Fibroblast of lung (primary cell): ENCODE results near the gene PCSK9. TPM values are rescaled to one million over a fixed set of nuclear protein-coding genes. Genes with fewer than 3 reads are reported as not detected.

Source experiments
- DNase-seq, 2 donors: peaks; one replicate each; pipeline versions ENCODE4 v3.0.0 to v3.0.0-alpha.2; 2010; ENCODE audit warnings: low read depth in 2 of 2
- H2AFZ ChIP-seq: 2 replicates; pipeline ENCODE4 v1.5.1; 2012; ENCODE audit warnings: low read length, control low read depth, inconsistent platforms
- H3K27ac ChIP-seq: 2 replicates; pipeline ENCODE4 v1.5.1; 2011; ENCODE audit warnings: low read length, control low read depth; ENCODE audit not compliant: insufficient read depth
- H3K27me3 ChIP-seq: 2 replicates; pipeline ENCODE4 v1.5.1; 2011; ENCODE audit warnings: mild to moderate bottlenecking, low read length; ENCODE audit not compliant: control insufficient read depth, insufficient read depth
- H3K36me3 ChIP-seq: 2 replicates; pipeline ENCODE4 v1.5.1; 2011; ENCODE audit warnings: low read length; ENCODE audit not compliant: control insufficient read depth, insufficient read depth
- H3K4me1 ChIP-seq: 2 replicates; pipeline ENCODE4 v1.5.1; 2011; ENCODE audit warnings: low read length; ENCODE audit not compliant: control insufficient read depth, insufficient read depth; ENCODE audit errors: extremely low read depth
- H3K4me2 ChIP-seq: 2 replicates; pipeline ENCODE4 v1.5.1; 2011; ENCODE audit warnings: low read length, control low read depth; ENCODE audit not compliant: insufficient read depth; ENCODE audit errors: extremely low read depth
- H3K4me3 ChIP-seq, 4 experiments: fragments of 200-600 bp in 1 of 4; sonication (generic) in 1 of 4; replicated peaks in 1 of 4; 2 replicates each; pipeline ENCODE4 v1.5.1; 2011 to 2016; ENCODE audit warnings: low read length in 4 of 4, low read depth in 3 of 4, mild to moderate bottlenecking in 3 of 4, control low read depth in 2 of 4, inconsistent platforms in 1 of 4, mixed read lengths in 1 of 4; ENCODE audit not compliant: insufficient read depth in 1 of 4; ENCODE audit errors: control extremely low read depth in 1 of 4
- H3K79me2 ChIP-seq: 2 replicates; pipeline ENCODE4 v1.5.1; 2012; ENCODE audit warnings: mild to moderate bottlenecking, low read length, inconsistent platforms; ENCODE audit not compliant: control insufficient read depth, insufficient read depth
- H3K9ac ChIP-seq: 2 replicates; pipeline ENCODE4 v1.5.1; 2011; ENCODE audit warnings: mild to moderate bottlenecking, low read length, control low read depth; ENCODE audit not compliant: insufficient read depth
- H3K9me3 ChIP-seq: 2 replicates; pipeline ENCODE4 v1.5.1; 2012; ENCODE audit warnings: low read depth, low read length; ENCODE audit not compliant: control insufficient read depth, insufficient read depth
- H4K20me1 ChIP-seq: 2 replicates; pipeline ENCODE4 v1.5.1; 2011; ENCODE audit warnings: low read length; ENCODE audit not compliant: control insufficient read depth, insufficient read depth; ENCODE audit errors: extremely low read depth
- EZH2 ChIP-seq: IDR thresholded peaks from 2 replicates; pipeline ENCODE4 v1.5.1; 2012; ENCODE audit warnings: low read length, control low read depth, mild to moderate bottlenecking; ENCODE audit errors: missing control alignments
- polyA plus RNA-seq, 2 donors: library from polyadenylated mRNA; depleted of rRNA in 1 of 2; stranded (reverse) in 1 of 2; unstranded in 1 of 2; fragments of >200 nt; gene quantifications; 2 replicates each; pipeline ENCODE4 v1.2.1, GENCODE V29; 2011 to 2012; ENCODE audit warnings: missing spikeins in 1 of 2
- total RNA-seq: library from RNA; depleted of rRNA; stranded (reverse); fragments of >200 nt; gene quantifications from 2 replicates; pipeline ENCODE4 v1.2.1, GENCODE V29; 2014
- TF ChIP-seq, protein P1 (sequence below), 2 donors: IDR thresholded peaks in 1 of 2; conservative IDR thresholded peaks in 1 of 2; 1 replicate in 1 of 2; 2 replicates in 1 of 2; pipeline ENCODE4 v1.5.1; 2011 to 2012; ENCODE audit warnings: low read length in 2 of 2, control low read depth in 1 of 2, inconsistent platforms in 1 of 2, low read depth in 1 of 2, mild to moderate bottlenecking in 1 of 2

PCSK9 gene
- total and polyA plus RNA-seq, 2 donors (not counting 1 experiment from before 2014, with no cell fraction given) = 0.70 to 2.0 TPM

DNA sequence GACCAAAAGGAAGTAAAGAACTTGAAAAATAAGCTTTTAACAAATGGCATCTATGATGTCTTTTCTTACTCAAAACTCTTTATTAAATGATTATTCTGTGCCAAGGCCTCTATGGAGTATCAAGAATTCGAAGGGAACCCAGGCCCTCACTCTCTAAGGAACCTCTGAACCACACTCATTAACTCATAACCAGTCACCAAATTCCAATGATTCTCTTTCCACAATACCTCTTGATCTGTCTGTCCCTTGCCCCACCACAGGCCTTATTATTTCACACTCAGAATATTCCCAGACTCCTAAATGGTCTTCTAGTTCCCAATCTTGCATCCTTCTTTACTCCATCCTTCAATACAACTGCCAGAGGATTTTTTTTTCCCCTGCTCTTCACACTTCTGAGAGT, 37.0 kb downstream of the PCSK9 start:
- H3K4me3 ChIP-seq = no peak overlapping the region
- no peaks in the 10 kb centered on the region for H3K27me3 ChIP-seq
- no peaks in the 10 kb centered on the region for H3K4me1 ChIP-seq
- no peak overlapping the region for H3K4me2 ChIP-seq
- no peak for TF ChIP-seq EZH2
- TF ChIP-seq, protein P1, sequence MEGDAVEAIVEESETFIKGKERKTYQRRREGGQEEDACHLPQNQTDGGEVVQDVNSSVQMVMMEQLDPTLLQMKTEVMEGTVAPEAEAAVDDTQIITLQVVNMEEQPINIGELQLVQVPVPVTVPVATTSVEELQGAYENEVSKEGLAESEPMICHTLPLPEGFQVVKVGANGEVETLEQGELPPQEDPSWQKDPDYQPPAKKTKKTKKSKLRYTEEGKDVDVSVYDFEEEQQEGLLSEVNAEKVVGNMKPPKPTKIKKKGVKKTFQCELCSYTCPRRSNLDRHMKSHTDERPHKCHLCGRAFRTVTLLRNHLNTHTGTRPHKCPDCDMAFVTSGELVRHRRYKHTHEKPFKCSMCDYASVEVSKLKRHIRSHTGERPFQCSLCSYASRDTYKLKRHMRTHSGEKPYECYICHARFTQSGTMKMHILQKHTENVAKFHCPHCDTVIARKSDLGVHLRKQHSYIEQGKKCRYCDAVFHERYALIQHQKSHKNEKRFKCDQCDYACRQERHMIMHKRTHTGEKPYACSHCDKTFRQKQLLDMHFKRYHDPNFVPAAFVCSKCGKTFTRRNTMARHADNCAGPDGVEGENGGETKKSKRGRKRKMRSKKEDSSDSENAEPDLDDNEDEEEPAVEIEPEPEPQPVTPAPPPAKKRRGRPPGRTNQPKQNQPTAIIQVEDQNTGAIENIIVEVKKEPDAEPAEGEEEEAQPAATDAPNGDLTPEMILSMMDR (conservative IDR thresholded peaks at IDR 0.05 in 1 of 2, IDR thresholded peaks at IDR 0.05 in 1 of 2; ENCODE audit: low read depth in 1 of 2, low read length in 2 of 2) = no peak
- H3K9me3 ChIP-seq = no peaks in the 10 kb centered on the region
- H3K36me3 ChIP-seq = peaks cover 17% of the 10 kb centered on the region
- peak in 1 of 2 donors; percentile 50 for DNase-seq
- no peak overlapping the region for H3K27ac ChIP-seq
- no peaks in the 10 kb centered on the region for H3K79me2 ChIP-seq
- no peak overlapping the region for H3K9ac ChIP-seq
- no peak overlapping the region for H2AFZ ChIP-seq
- H4K20me1 ChIP-seq = no peaks in the 10 kb centered on the region

DNA sequence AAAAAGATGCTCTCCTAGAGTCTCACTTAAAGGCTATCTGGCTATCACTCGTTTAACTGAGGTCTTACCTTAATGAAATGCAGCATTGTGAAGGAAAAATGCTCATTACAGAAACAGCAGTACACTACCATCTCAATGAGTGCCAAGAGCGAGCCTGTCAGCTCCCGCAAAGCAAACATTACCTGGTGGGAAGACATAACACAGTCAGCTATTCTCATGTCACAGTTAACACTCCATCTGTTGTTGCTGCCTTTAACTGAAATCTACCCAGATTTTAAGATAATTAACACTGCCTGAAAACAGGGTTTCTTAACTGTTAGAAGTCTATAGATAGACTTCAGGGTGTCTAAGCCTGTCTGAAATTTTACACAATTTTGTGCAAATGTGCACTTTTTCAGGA, 39.1 kb downstream of the PCSK9 start:
- H3K9ac ChIP-seq = no peak overlapping the region
- H4K20me1 ChIP-seq = no peaks in the 10 kb centered on the region
- H2AFZ ChIP-seq = no peak overlapping the region
- H3K27me3 ChIP-seq = no peaks in the 10 kb centered on the region
- H3K9me3 ChIP-seq = no peaks in the 10 kb centered on the region
- no peak for DNase-seq
- no peaks in the 10 kb centered on the region for H3K79me2 ChIP-seq
- no peak overlapping the region for H3K4me2 ChIP-seq
- H3K4me1 ChIP-seq = no peaks in the 10 kb centered on the region
- H3K27ac ChIP-seq = no peak overlapping the region
- H3K4me3 ChIP-seq = no peak overlapping the region
- TF ChIP-seq, protein P1 (conservative IDR thresholded peaks at IDR 0.05 in 1 of 2, IDR thresholded peaks at IDR 0.05 in 1 of 2; ENCODE audit: low read depth in 1 of 2, low read length in 2 of 2) = no peak
- TF ChIP-seq EZH2 = no peak
- peaks cover 17% of the 10 kb centered on the region for H3K36me3 ChIP-seq

DNA sequence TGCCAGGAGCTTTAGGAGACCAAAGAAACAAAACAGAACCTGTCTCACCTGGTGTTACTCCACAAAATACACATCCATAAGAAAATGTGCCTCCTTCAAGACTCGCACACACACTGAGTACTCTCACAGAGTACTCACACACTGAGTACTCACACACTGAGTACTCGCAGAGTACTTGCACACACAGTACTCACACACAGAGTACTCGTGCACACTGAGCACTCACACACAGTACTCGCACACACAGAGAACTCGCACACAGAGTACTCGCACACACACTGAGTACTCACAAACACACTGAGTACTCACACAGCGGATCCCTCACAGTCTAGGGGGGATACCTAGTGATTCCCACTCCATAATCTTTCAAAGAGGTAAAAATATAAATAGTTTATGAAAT, 40.3 kb downstream of the PCSK9 start:
- Histone ChIP-seq H3K4me3 (no peak overlapping the region), H3K36me3 (peaks cover 17% of the 10 kb centered on the region), H4K20me1 (no peaks in the 10 kb centered on the region), H3K27ac (no peak overlapping the region), H2AFZ (no peak overlapping the region), H3K79me2 (no peaks in the 10 kb centered on the region), H3K9ac (no peak overlapping the region), H3K4me1 (no peaks in the 10 kb centered on the region), H3K9me3 (no peaks in the 10 kb centered on the region), H3K27me3 (no peaks in the 10 kb centered on the region), H3K4me2 (no peak overlapping the region)
- no peak for DNase-seq
- TF ChIP-seq EZH2 = no peak
- TF ChIP-seq, protein P1 (conservative IDR thresholded peaks at IDR 0.05 in 1 of 2, IDR thresholded peaks at IDR 0.05 in 1 of 2; ENCODE audit: low read depth in 1 of 2, low read length in 2 of 2) = no peak
